H9 (cell line): Measurements from ENCODE around the gene MTCP1. TPM values are rescaled to one million over a fixed set of nuclear protein-coding genes. Genes with fewer than 3 reads are reported as not detected.

Experiments
- DNase-seq: peaks from one replicate; pipeline ENCODE4 v3.0.0-alpha.2; 2017
- H2AFZ ChIP-seq: one replicate; pipeline ENCODE4 v1.6.1; 2013; ENCODE audit warnings: mild to moderate bottlenecking, low read length, control low read depth, moderate library complexity
- H2AK5ac ChIP-seq: 2 replicates; pipeline ENCODE4 v1.6.1; 2013; ENCODE audit warnings: low read length, control low read depth, mixed read lengths; ENCODE audit not compliant: insufficient read length
- H2BK120ac ChIP-seq: one replicate; pipeline ENCODE4 v1.6.1; 2013; ENCODE audit warnings: low read depth, mild to moderate bottlenecking, low read length, control low read depth, inconsistent platforms; ENCODE audit not compliant: poor library complexity, severe bottlenecking
- H2BK12ac ChIP-seq: 2 replicates; pipeline ENCODE4 v1.6.1; 2013; ENCODE audit warnings: low read length, control low read depth, mixed read lengths, low read depth; ENCODE audit not compliant: insufficient read length
- H2BK15ac ChIP-seq: 2 replicates; pipeline ENCODE4 v1.6.1; 2013; ENCODE audit warnings: low read depth, low read length, control low read depth
- H2BK20ac ChIP-seq: one replicate; pipeline ENCODE4 v1.6.1; 2013; ENCODE audit warnings: low read depth, mild to moderate bottlenecking, low read length, control low read depth, inconsistent platforms; ENCODE audit not compliant: poor library complexity, severe bottlenecking
- H2BK5ac ChIP-seq: 2 replicates; pipeline ENCODE4 v1.6.1; 2013; ENCODE audit warnings: low read length, control low read depth, mixed read lengths; ENCODE audit not compliant: insufficient read length
- H3K14ac ChIP-seq: 2 replicates; pipeline ENCODE4 v1.6.1; 2013; ENCODE audit warnings: low read length, control low read depth; ENCODE audit not compliant: insufficient read depth
- H3K18ac ChIP-seq: 2 replicates; pipeline ENCODE4 v1.6.1; 2013; ENCODE audit warnings: low read depth, mild to moderate bottlenecking, mixed read lengths, low read length, control low read depth; ENCODE audit not compliant: insufficient read length
- H3K23ac ChIP-seq: 2 replicates; pipeline ENCODE4 v1.6.1; 2013; ENCODE audit warnings: low read length, control low read depth, mixed read lengths, low read depth; ENCODE audit not compliant: insufficient read length
- H3K23me2 ChIP-seq: 2 replicates; pipeline ENCODE4 v1.6.1; 2013; ENCODE audit warnings: low read depth, mild to moderate bottlenecking, mixed read lengths, low read length, control low read depth; ENCODE audit not compliant: insufficient read length, poor library complexity, severe bottlenecking
- H3K27ac ChIP-seq: 2 replicates; pipeline ENCODE4 v1.5.1; 2013; ENCODE audit warnings: low read length, control low read depth, mixed read lengths, low read depth; ENCODE audit not compliant: insufficient read length
- H3K27me3 ChIP-seq: 2 replicates; pipeline ENCODE4 v1.6.1; 2013; ENCODE audit warnings: low read length, control low read depth, inconsistent platforms; ENCODE audit not compliant: insufficient read depth
- H3K4ac ChIP-seq: 2 replicates; pipeline ENCODE4 v1.6.1; 2013; ENCODE audit warnings: low read depth, mild to moderate bottlenecking, control low read depth, inconsistent platforms, low read length, moderate library complexity
- H3K4me1 ChIP-seq: 2 replicates; pipeline ENCODE4 v1.6.1; 2013; ENCODE audit warnings: low read length, control low read depth, inconsistent platforms; ENCODE audit not compliant: insufficient read depth
- H3K4me2 ChIP-seq: 2 replicates; pipeline ENCODE4 v1.6.1; 2013; ENCODE audit warnings: low read length, control low read depth, mixed read lengths; ENCODE audit not compliant: insufficient read length, insufficient read depth
- H3K56ac ChIP-seq: 2 replicates; pipeline ENCODE4 v1.6.1; 2013; ENCODE audit warnings: low read depth, mild to moderate bottlenecking, mixed read lengths, low read length, control low read depth; ENCODE audit not compliant: insufficient read length
- H3K79me1 ChIP-seq: 2 replicates; pipeline ENCODE4 v1.6.1; 2013; ENCODE audit warnings: low read depth, mild to moderate bottlenecking, moderate library complexity, low read length, control low read depth, inconsistent platforms; ENCODE audit not compliant: insufficient read depth, poor library complexity, severe bottlenecking
- H3K79me2 ChIP-seq: 2 replicates; pipeline ENCODE4 v1.6.1; 2013; ENCODE audit warnings: low read length, control low read depth, inconsistent platforms; ENCODE audit not compliant: insufficient read depth
- H3K9ac ChIP-seq: 2 replicates; pipeline ENCODE4 v1.6.1; 2013; ENCODE audit warnings: low read length, control low read depth, mixed read lengths; ENCODE audit not compliant: insufficient read length; ENCODE audit errors: extremely low read depth
- H3K9me3 ChIP-seq: one replicate; pipeline ENCODE4 v1.6.1; 2013; ENCODE audit warnings: low read depth, low read length, inconsistent platforms; ENCODE audit not compliant: control insufficient read depth
- H3T11ph ChIP-seq: one replicate; pipeline ENCODE4 v1.6.1; 2013; ENCODE audit warnings: mild to moderate bottlenecking, low read length, control low read depth, inconsistent platforms
- H4K20me1 ChIP-seq: one replicate; pipeline ENCODE4 v1.6.1; 2013; ENCODE audit not compliant: control insufficient read depth, insufficient read length, insufficient read depth
- H4K5ac ChIP-seq: 2 replicates; pipeline ENCODE4 v1.6.1; 2013; ENCODE audit warnings: low read depth, mild to moderate bottlenecking, mixed read lengths, low read length, control low read depth; ENCODE audit not compliant: insufficient read length
- H4K8ac ChIP-seq: replicated peaks from 2 replicates; pipeline ENCODE4 v1.6.1; 2013; ENCODE audit warnings: low read length, control low read depth, mixed read lengths, low read depth; ENCODE audit not compliant: insufficient read length
- H4K91ac ChIP-seq: 2 replicates; pipeline ENCODE4 v1.6.1; 2013; ENCODE audit warnings: low read depth, mild to moderate bottlenecking, moderate library complexity, mixed read lengths, low read length, control low read depth; ENCODE audit not compliant: insufficient read length
- H3K27ac Mint-ChIP-seq, 3 experiments: 2 replicates in 2 of 3; 3 replicates in 1 of 3; pipeline ENCODE4 v1.8.0; 2020 to 2021; ENCODE audit warnings: mixed read lengths in 3 of 3, mild to moderate bottlenecking in 1 of 3, moderate library complexity in 1 of 3
- H3K27me3 Mint-ChIP-seq: 2 replicates; pipeline ENCODE4 v1.8.0; 2021; ENCODE audit warnings: low read depth, mild to moderate bottlenecking, moderate library complexity, mixed read lengths
- H3K36me3 Mint-ChIP-seq, 3 experiments: 2 replicates in 2 of 3; 3 replicates in 1 of 3; pipeline ENCODE4 v1.8.0; 2020 to 2021; ENCODE audit warnings: low read depth in 3 of 3, mixed read lengths in 3 of 3; ENCODE audit not compliant: insufficient read depth in 1 of 3
- H3K4me1 Mint-ChIP-seq, 2 experiments: 2 replicates each; pipeline ENCODE4 v1.8.0; 2020; ENCODE audit warnings: mixed read lengths in 2 of 2
- H3K4me3 Mint-ChIP-seq, 2 experiments: 2 replicates in 1 of 2; 3 replicates in 1 of 2; pipeline ENCODE4 v1.8.0; 2020 to 2021; ENCODE audit warnings: mild to moderate bottlenecking in 2 of 2, mixed read lengths in 2 of 2, moderate library complexity in 1 of 2
- H3K9me3 Mint-ChIP-seq, 2 experiments: 2 replicates in 1 of 2; 3 replicates in 1 of 2; pipeline ENCODE4 v1.8.0; 2020; ENCODE audit warnings: mild to moderate bottlenecking in 2 of 2, mixed read lengths in 2 of 2, moderate library complexity in 1 of 2
- WGBS: extraction: QIAGEN DNeasy Blood & Tissue Kit; methylation state at CpG from one replicate; pipeline ENCODE4 v1.1.7; 2013; ENCODE audit warnings: missing lambda C conversion rate, low lambda C conversion rate, mixed read lengths; ENCODE audit not compliant: insufficient read length; ENCODE audit errors: extremely low coverage; 5-methylcytosine and 5-hydroxymethylcytosine counted together
- total RNA-seq: library from RNA; stranded (reverse); gene quantifications from 2 replicates; pipeline ENCODE4 v1.2.1, GENCODE V29; 2021
- TF ChIP-seq, protein P1 (sequence below): fragments of 200-600 bp; sonication (generic); conservative IDR thresholded peaks from 3 replicates; pipeline ENCODE4 v1.8.0; 2021; ENCODE audit warnings: antibody characterized with exemption, mild to moderate bottlenecking

Gene MTCP1
- total RNA-seq, 1 experiment from 2014 or later: 21.4 TPM

- H2BK15ac ChIP-seq: no peak overlapping the region
These were observed 1.5 kb downstream of the MTCP1 start for GRCh38 chrX:155069414-155069813.

More at GRCh38 chrX:155069414-155069813, 1.5 kb downstream of the MTCP1 start:
- Histone ChIP-seq H3K27me3 (no peaks in the 10 kb centered on the region), H4K91ac (no peak overlapping the region), H4K20me1 (no peaks in the 10 kb centered on the region), H3K9ac (no peak overlapping the region), H2BK20ac (no peak overlapping the region), H2BK12ac (no peak overlapping the region), H3K56ac (no peak overlapping the region), H4K8ac (no peak overlapping the region), H3K14ac (no peak overlapping the region), H2BK5ac (no peak overlapping the region), H2AK5ac (no peak overlapping the region), H3K79me1 (no peaks in the 10 kb centered on the region), H3K23me2 (peaks cover 5% of the 10 kb centered on the region), H3K4ac (no peak overlapping the region), H3K4me2 (peak overlapping the region; percentile 88), H3K79me2 (no peaks in the 10 kb centered on the region), H2BK120ac (no peak overlapping the region), H3K9me3 (peaks cover 49% of the 10 kb centered on the region), H3T11ph (no peak overlapping the region), H3K4me1 (no peaks in the 10 kb centered on the region), H3K23ac (no peak overlapping the region), H4K5ac (no peak overlapping the region), H3K27ac (no peak overlapping the region), H2AFZ (no peak overlapping the region), H3K18ac (no peak overlapping the region)
- Mint-ChIP-seq H3K9me3 (peaks cover 65 to 68% of the 10 kb centered on the region in 2 experiments), H3K4me1 (peaks cover 8 to 15% of the 10 kb centered on the region in 2 experiments; a peak in 2 of 4 replicates), H3K27me3 (no peaks in the 10 kb centered on the region), H3K36me3 (peaks cover 17 to 20% (median 19%) of the 10 kb centered on the region in 3 experiments), H3K27ac (no peak overlapping the region), H3K4me3 (peak overlapping the region; percentile 78 to 80; a peak in 4 of 5 replicates)
- TF ChIP-seq, protein P1, sequence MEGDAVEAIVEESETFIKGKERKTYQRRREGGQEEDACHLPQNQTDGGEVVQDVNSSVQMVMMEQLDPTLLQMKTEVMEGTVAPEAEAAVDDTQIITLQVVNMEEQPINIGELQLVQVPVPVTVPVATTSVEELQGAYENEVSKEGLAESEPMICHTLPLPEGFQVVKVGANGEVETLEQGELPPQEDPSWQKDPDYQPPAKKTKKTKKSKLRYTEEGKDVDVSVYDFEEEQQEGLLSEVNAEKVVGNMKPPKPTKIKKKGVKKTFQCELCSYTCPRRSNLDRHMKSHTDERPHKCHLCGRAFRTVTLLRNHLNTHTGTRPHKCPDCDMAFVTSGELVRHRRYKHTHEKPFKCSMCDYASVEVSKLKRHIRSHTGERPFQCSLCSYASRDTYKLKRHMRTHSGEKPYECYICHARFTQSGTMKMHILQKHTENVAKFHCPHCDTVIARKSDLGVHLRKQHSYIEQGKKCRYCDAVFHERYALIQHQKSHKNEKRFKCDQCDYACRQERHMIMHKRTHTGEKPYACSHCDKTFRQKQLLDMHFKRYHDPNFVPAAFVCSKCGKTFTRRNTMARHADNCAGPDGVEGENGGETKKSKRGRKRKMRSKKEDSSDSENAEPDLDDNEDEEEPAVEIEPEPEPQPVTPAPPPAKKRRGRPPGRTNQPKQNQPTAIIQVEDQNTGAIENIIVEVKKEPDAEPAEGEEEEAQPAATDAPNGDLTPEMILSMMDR: no peak
- no CpG with 5 or more reads among the region's 1 CpG for WGBS
- DNase-seq: no peak
